Measurements from ENCODE around the gene FAM120B. TPM values are rescaled to one million over a fixed set of nuclear protein-coding genes. Genes with fewer than 3 reads are reported as not detected.
"Not testable (repeated sequence)": the region's sequence is repeated elsewhere in the genome, so short reads cannot be mapped to it uniquely, and the experiment has no call there.

The FAM120B gene
- total RNA-seq, 1 experiment from 2014 or later, result 6.0 TPM

GRCh38 chr6:170347975-170348374, 41.4 kb downstream of the FAM120B start:
- DNase-seq (ENCODE audit: extremely low read depth, low read depth), result no peak

- not testable (repeated sequence) for DNase-seq (ENCODE audit: extremely low read depth, low read depth)
Observed at GRCh38 chr6:170351456-170351855, 44.9 kb downstream of the FAM120B start.

- DNase-seq (ENCODE audit: extremely low read depth, low read depth), result not testable (repeated sequence)
Observed at GRCh38 chr6:170355190-170355589, 48.6 kb downstream of the FAM120B start.

GRCh38 chr6:170355661-170356060, 49.1 kb downstream of the FAM120B start:
- DNase-seq (ENCODE audit: extremely low read depth, low read depth), result no peak

- no peak for DNase-seq (ENCODE audit: extremely low read depth, low read depth)
Observed at GRCh38 chr6:170357812-170358211, 51.3 kb downstream of the FAM120B start.

GRCh38 chr6:170358496-170358895, 51.9 kb downstream of the FAM120B start:
- no peak for DNase-seq (ENCODE audit: extremely low read depth, low read depth)

- no peak for DNase-seq (ENCODE audit: extremely low read depth, low read depth)
Observed at GRCh38 chr6:170360476-170360875, 53.9 kb downstream of the FAM120B start.

GRCh38 chr6:170361335-170361734, 54.8 kb downstream of the FAM120B start:
- DNase-seq (ENCODE audit: extremely low read depth, low read depth), result no peak

GRCh38 chr6:170362121-170362520, 55.6 kb downstream of the FAM120B start:
- no peak for DNase-seq (ENCODE audit: extremely low read depth, low read depth)

GRCh38 chr6:170363255-170363654, 56.7 kb downstream of the FAM120B start:
- no peak for DNase-seq (ENCODE audit: extremely low read depth, low read depth)

GRCh38 chr6:170365121-170365520, 58.6 kb downstream of the FAM120B start:
- DNase-seq (ENCODE audit: extremely low read depth, low read depth), result no peak

- DNase-seq (ENCODE audit: extremely low read depth, low read depth), result no peak
Observed at GRCh38 chr6:170365593-170365992, 59.0 kb downstream of the FAM120B start.

- DNase-seq (ENCODE audit: extremely low read depth, low read depth), result no peak
Observed at GRCh38 chr6:170366248-170366960, 59.8 kb downstream of the FAM120B start.

GRCh38 chr6:170367241-170367640, 60.7 kb downstream of the FAM120B start:
- DNase-seq (ENCODE audit: extremely low read depth, low read depth), result no peak

- DNase-seq (ENCODE audit: extremely low read depth, low read depth), result no peak
Observed at GRCh38 chr6:170368544-170368943, 62.0 kb downstream of the FAM120B start.

GRCh38 chr6:170369403-170369802, 62.8 kb downstream of the FAM120B start:
- no peak for DNase-seq (ENCODE audit: extremely low read depth, low read depth)

- DNase-seq (ENCODE audit: extremely low read depth, low read depth), result no peak
Observed at GRCh38 chr6:170370416-170370815, 63.9 kb downstream of the FAM120B start.

GRCh38 chr6:170371080-170371479, 64.5 kb downstream of the FAM120B start:
- DNase-seq (ENCODE audit: extremely low read depth, low read depth), result no peak

GRCh38 chr6:170371588-170371987, 65.0 kb downstream of the FAM120B start:
- DNase-seq (ENCODE audit: extremely low read depth, low read depth), result no peak

- DNase-seq (ENCODE audit: extremely low read depth, low read depth), result no peak
Observed at GRCh38 chr6:170372380-170373325, 66.1 kb downstream of the FAM120B start.

- DNase-seq (ENCODE audit: extremely low read depth, low read depth), result no peak
Observed at GRCh38 chr6:170374571-170375444, 68.2 kb downstream of the FAM120B start.
